HG02588 (cell line): ENCODE results near the gene DYTN.
"Not testable (repeated sequence)": the region's sequence is repeated elsewhere in the genome, so short reads cannot be mapped to it uniquely, and the experiment has no call there.

ENCODE experiments used
- ATAC-seq: cut with Tn5 transposase; IDR thresholded peaks from one replicate; pipeline ENCODE4 v1.9.1; 2021; ENCODE audit warnings: mild to moderate bottlenecking, moderate library complexity; ENCODE audit not compliant: unreplicated experiment

The DYTN gene, protein sequence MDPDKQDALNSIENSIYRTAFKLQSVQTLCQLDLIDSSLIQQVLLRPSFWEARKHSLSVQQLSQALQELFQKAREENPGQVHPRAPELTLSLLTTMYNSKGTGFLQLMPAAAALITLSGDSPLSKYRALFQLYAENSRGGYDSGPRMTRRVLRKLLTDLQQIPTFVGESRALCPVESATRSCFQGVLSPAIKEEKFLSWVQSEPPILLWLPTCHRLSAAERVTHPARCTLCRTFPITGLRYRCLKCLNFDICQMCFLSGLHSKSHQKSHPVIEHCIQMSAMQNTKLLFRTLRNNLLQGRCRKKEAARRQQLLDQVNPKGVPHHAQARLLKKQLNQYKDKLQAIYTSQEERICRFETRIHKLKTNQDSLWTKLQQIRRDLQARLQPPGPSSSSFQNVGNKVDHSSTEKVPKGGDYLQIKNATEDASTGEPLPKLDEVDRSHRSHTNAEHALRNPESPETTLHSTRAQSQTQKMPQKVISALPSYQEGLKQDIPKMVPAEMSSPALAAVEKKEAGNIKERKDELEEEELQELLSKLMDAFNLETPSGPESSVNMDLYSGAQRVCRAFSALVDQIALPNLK

DNA sequence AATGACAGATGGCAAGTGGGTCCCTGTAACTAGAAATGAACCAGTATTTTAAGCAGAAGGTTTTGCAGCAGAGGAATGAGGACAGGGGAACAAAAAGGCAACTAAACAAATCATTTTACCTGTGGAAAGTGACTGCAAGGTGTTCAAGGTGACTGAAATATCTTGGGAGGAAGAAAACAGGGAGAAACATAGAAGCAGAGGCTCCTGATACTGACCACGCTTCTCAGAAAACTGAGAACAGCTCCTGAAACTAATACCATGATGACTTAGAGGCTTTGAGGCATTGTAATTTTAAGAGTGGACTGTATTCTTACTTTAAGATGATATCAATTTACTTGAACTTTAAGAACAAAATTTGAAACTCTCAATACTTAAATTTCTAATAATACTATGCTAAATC is at the start of gene DYTN:
TSS of gene DYTN (minus strand) at position 101 of the 400 bp plus-strand sequence. CDS start 117 bp downstream, outside the sequence.
- no peak for ATAC-seq

DNA sequence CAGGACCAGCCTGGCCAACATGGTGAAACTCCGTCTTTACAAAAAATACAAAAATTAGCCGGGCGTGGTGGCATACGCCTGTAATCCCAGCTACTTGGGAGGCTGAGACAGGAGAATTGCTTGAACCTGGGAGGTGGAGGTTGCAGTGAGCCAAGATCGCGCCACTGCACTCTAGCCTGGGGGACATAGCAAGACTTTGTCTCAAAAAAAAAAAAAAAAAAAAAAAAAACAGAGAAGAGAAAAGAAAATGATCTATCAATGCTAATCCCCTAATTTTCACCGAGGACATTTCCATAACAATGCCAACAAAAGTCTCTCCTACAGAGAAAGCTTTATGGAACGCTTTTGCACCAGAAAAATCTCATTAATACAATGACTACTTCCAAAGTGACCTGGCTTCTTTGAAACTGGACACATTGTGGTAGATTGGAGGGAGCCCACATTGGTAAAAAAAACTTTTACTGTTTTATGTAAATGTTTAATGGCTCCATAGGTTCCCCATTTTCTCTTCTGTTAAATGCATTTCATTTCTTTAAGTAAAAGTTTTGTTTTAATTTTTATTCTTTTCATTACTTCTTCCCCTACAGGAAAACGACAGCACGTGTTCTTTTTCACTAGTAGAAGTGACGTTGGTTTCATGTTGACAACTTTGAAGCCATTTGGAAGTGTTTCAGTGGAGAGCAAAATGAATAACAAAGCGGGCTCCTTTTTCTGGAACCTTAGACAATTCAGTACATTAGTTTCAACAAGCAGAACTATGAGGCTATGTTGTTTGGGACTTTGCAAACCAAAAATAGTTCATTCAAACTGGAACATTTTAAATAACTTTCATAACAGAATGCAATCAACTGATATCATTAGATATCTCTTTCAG is 48.1 kb upstream of the DYTN start:
- ATAC-seq: no peak

DNA sequence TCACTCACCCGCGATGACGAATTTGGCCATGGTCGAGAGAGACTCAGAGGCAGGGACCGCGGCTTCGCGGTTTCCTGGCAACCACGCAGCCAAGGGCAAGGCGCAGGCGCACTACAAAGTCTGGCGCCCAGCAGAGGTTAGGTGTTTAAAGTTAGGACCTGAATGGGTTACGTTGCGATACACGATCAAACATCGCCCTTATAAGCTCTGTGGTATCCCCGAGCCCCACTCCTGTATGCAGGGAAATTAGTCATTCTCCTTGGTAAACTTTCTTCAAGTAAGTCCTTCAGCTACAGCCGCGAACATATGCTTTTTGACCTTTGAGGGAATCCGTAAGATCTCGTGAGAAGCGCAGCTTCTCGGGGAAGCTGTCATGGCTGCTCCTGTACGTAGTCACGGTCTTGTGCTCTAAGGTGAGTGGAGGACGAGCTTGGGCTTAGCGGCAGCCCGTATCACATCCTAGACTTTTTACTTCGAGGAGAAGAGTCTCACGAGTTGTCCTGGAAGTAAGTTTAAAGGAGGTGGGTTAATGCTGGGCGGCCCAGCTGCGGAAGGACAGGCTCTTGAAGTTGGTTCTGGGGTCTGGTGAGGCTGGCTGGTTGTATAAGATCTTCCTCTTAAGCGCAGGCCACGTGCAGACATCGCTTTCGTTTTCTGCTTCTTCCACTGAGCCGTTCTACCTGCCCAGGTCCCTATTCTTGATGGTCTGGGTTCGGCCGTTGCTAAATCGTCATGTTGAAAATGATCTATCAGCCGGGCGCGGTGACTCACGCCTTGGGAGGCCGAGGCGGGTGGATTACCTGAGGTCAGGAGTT is 47.3 kb upstream of the DYTN start, which contains the start of the genes FASTKD2 and MDH1B:
TSS of gene FASTKD2 (plus strand) at position 365 of the 815 bp plus-strand sequence. CDS start 1,088 bp downstream, outside the sequence.
TSS of gene MDH1B (minus strand) at position 87 of the 815 bp plus-strand sequence. CDS start at position 30, 57 bp downstream.
- peak; percentile 94 for ATAC-seq

DNA sequence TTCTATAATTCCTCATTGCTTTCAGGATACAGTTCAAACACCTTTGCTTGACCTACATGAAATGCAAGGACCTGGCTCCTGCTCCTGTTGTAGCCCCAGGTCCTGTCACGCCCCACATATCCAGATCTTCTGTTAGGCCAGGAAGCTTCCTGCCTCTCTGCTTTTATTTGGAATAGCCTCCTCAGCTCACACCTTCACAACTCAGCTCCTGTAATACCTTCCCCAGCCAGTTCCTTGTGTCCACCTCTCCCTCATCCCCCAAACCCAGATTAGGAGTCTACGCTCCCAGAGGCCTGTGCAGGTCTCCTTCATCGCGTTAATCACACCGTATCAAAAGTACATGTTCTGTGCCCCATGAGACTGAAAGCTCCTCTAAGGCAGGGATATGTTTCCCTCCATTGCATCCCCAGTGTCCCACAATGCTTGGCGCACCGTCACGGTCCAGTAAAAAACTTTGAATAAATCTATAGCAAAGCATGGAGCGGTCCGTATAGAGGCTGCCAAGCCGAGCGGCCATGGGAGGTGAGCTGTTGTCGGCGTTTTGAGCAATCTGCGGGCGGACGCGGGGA is 46.6 kb upstream of the DYTN start:
- no peak for ATAC-seq

DNA sequence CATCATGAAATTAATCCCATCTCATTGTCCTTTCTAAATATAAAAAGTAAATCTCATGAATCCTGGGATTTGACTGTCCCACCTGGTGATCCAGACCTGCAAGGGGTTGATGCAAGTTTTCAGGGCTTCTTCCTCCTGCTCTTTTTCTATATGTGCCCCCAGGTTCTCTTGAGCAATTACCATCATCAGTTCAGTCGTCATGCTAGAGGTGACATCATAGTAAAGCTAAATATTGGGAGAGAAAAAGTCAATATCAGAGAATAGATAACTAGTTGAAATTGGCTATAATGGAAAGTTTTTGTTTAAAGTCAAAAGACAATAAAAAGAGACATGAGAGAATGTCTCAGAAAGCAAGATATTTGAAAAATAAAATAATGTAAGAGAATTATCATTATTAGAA is 38.6 kb upstream of the DYTN start:
- no peak for ATAC-seq

DNA sequence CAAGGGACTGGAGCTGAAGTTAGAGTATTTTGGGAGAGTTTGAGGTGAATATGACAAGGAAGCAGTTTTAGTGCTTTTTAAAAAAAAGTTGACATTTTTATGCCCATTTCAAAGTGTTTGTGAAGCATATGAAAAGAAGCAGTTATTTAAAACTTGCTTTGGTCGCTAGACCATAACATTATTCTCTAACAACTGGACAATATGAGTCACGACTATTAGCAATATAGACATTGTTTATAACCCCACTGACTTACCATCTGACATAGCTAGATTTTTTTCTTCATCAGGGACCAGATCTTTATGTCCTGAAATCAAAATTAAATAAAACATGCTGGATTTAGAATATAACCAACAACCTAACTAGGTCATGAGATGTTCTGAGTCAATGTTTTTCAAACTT is 22.6 kb upstream of the DYTN start:
- ATAC-seq: no peak

DNA sequence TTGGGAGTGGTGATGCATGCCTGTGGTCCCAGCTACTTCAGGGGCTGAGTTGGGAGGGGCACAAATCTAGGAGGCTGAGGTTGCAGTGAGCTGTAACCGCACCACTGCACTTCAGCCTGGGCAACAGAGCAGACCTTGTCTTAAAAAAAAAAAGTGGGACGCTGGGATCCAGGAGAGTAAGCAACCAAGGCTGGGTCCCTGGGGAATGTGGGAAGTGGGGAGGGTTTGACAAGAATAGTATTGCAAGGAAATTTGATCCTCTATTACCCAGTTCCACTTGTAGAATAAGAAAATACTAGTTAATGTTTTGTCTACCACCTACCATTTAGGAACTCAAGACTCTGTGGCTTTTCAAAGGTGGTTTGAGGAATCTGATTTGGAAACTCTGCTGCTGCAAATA is 21.1 kb upstream of the DYTN start:
- no peak for ATAC-seq

DNA sequence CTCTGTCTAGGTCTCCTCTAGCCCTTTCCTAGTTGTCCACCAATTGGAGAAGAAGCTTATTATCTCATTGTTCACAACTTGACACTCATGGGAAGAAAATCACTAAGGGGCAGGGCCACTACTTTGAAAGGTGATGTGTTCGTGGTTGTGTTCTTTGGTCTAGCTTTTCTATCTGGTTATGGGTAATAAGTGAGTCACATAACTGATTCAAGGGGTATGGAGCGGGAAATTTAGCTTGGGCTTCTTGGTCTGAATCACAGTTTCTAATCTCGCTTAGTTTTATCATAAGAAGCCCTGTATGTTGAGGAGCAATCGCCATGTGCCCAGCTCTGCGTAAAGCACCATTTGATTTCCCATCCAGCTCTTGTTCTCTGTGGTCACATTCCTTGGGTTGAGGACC is 18.7 kb upstream of the DYTN start:
- no peak for ATAC-seq

DNA sequence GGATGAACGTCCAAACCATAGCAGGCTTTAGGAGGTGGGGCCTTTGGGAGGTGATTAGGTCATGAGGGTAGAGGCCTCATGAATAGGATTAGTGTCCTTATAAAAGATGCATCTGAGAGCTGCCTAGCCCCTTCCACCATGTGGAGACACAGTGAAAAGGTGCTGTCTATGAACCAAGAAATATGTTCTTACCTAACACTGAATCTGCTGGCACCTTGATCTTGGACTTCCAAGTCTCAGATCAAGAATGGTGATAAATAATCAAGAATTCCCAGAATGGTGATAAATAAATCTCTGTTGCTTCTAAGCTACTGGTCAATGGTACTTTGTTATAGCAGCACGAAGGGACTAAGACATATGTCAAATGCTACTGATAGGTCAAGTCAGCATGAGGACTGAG is 15.1 kb upstream of the DYTN start:
- no peak for ATAC-seq

DNA sequence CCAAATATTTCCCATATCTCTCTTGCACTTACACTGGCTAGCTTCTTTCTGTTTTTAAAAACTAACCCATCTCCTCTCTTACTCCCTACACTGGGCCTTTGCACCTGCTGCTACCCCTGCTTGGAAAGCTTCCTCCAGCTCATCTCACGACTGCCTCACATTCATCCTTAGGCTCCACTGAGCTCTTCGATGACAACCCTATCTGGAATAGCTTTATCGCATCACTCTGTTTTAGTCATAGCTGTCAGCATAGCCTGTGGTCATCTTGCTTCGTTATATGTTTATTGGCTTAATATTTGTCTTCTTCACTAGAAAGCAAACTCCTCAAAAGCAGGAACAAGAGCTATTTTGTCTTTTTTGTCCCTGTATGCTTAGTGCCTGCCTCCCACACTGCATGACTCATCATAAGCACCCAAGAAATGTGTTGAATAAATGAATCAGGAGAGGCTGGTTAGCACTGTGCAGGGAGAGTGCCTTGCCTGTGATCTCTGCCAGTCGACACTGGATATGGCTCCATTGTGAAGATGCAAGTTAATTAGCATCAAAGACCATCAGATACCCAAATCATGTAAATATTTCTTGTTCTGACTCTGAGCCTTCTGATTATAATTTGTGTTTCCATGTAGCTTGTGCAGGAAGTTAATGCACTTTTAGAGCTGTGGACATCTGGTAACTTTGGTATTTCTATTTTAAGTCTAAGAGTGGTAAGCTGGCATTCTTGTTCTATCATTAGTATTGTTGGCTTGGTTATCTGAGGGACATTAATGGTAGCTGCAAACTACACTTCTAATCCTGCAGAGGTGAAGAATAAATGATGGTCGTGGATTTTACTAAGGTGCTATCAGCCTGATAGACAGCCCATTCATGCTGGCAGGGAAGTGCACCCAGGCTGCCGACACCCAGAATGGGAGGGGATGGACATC is 10.3 kb upstream of the DYTN start:
- ATAC-seq: no peak

DNA sequence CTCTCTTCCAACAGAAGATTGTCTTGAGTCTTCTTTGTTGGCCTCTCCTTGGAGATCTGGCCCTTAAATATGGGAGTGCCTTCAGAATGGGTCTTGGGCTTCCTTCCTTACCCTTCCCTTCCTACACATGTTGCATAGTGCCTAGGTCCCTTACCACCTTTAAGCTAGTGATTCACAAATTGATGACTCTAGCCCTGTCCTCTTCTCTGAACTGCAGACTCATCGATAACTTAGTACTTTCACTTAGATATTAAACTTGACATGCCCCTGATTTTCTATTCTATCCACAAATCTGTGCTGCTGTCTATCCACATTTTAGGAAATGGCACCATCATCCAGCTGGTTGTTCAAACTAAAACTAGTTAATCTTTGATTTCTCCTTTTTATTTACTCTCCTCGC is 9.1 kb upstream of the DYTN start:
- ATAC-seq: no peak

DNA sequence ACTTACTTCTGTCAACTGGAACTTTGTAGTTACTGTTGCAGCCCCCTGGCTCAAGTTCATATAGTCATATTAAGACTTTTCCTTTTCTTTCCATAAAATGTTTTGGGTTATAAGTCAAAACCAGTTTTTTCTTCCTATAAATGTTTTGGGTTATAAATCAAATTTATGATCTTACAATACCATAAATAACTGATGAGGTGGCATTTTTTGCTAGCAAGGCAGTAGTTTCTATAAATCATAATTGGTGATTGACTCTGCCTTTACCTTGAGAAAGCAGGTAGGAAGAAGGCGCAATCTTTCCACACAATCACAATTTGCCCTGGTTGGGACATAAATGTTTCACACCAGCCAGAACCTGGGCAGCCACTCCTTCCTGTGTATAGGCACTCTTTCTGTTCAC is 5.1 kb upstream of the DYTN start:
- ATAC-seq: no peak

DNA sequence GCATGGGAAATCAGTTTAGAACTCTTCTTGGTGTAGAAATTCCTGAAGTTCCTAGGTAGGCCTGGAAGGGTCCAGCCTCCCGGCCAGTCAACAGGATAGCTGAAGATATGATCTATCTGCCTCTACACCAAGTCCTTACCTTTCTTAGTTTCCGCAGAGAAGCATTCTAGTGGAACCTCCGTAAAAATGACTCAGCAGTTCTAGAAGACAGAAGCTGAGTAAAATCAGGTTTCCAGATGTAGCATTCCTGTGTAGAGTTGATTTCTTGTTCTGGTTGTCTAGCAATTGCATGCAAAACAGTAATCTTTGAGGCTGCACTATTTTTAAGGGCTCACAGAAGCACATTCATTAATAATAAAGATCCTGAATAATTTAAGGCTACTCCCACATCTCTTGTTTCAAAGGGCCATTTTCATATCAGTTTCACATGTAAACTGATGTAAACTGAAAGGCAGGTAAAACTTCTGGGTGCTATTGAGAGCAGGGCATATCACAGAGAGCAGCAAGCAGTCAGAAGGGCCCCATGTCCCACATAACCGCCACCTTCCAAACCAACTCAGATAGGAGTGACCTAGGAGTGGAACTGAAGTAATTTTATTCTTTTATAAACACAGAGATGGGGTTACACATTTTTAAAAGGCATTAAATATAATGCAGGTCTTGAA is 3.2 kb upstream of the DYTN start:
- ATAC-seq: peak; percentile 73

DNA sequence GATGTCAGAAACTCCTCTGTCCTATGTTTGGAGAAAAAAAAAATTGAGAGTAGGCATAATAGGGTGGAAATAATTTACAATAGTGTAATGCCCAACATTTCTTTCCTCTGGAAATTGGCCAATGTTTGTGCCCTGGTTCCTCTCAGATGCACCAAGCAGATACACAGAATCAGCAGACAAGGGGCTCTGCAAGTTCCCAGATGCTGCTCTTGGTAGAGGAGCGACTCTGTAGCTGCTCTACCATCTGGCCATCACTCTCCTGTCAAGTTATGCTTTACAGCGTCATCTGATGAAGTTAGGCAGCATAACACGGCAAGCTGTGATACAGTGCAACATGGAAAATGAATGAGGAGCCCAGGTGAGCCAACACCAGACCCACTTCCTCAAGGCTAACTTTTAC is 1.6 kb downstream of the DYTN start:
- no peak for ATAC-seq

DNA sequence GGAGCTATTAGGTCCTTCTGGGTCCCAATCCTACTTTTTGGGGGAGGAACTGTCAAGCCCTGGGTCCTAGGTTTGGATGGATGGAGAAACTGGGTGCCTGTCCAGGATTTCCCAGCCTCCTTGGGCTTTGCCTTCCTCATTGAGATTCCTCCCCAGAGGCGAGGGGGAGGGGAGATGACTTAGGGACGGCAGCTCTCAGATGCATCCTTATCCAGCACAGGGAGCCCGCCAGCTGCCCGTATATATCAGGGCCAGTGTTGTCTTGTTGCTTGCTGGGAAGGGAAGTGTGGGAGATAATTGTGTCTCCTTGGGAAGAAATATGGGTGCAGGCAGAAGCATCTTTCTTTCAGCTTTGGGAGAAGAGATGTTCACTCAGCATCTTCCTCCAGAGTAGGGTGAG is 3.0 kb downstream of the DYTN start:
- not testable (repeated sequence) for ATAC-seq

DNA sequence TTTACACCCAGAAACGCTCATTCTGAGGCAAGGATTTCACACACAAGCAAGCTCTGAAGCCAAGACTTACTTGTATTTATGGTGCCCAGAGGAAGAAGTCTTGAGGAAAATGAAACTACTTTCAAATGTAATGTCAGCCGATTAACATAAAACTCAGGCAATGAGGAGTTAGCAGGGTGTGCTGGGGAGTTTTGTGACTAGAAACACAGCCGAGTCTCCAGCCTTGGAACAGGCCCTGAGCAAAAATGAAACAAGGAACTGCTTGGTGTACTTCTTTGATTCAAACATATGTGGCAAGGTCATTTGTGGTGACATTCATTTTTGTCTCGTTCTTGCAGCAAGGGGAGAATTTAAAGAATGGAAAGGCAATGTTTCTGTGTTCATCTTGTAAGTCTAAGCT is 4.5 kb downstream of the DYTN start:
- peak; percentile 63 for ATAC-seq

DNA sequence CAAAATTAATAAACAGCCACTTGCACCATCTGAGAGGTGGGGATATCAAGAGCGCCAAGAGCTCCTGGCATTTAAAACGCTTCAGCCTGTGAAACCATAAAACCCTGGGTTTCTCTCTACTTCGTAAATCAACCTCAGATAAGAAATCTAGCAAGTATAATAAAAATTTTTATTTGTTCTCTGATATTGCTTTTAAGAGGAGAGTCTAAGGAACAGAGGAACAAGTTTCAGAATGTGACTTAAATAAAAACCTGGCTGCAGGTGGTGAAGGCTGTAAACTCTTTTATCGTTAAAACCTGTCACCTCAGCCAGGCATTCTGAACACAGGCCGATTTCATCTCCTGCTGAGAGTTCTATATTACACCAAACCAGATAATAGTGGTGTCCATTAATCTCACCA is 9.9 kb downstream of the DYTN start:
- ATAC-seq: no peak

DNA sequence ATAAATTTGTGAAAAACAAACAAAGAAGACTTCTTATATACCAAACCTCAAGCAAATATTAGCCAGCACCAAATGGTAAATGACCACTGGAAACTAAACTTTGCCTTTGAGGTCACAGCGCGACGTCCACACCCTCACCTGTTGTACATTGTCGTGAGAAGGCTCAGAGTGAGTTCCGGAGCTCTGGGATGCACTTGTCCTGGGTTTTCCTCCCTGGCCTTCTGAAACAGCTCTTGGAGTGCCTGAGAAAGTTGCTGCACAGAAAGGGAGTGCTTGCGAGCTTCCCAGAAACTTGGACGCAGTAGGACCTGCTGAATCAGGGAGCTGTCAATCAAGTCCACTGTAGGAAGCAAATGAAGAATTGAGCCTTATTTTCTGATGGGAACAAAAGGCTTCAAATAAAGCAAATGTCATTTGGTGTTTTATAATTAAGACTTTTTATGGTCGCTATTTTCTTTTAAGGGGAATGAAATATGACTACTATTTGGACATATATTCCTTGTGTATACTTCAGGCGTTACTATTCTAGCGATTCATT is 11.0 kb downstream of the DYTN start:
- no peak for ATAC-seq
